Mesothelial cell of epicardium (in vitro differentiated cells): Measurements from ENCODE around the gene PACRG. TPM values are rescaled to one million over a fixed set of nuclear protein-coding genes. Genes with fewer than 3 reads are reported as not detected.

Experiments used
- DNase-seq, 2 experiments: peaks; one replicate each; pipeline ENCODE4 v3.0.0; 2021; ENCODE audit warnings: low spot score in 2 of 2; ENCODE audit not compliant: unreplicated experiment in 2 of 2
- H3K27ac Mint-ChIP-seq: 2 replicates; pipeline ENCODE4 v1.8.0; 2021; ENCODE audit warnings: mixed read lengths
- H3K27me3 Mint-ChIP-seq: 2 replicates; pipeline ENCODE4 v1.8.0; 2021; ENCODE audit warnings: low read depth, mixed read lengths
- H3K36me3 Mint-ChIP-seq: 2 replicates; pipeline ENCODE4 v1.8.0; 2021; ENCODE audit warnings: mixed read lengths
- H3K4me1 Mint-ChIP-seq: 2 replicates; pipeline ENCODE4 v1.8.0; 2021; ENCODE audit warnings: mixed read lengths
- H3K4me3 Mint-ChIP-seq: 2 replicates; pipeline ENCODE4 v1.8.0; 2021; ENCODE audit warnings: mild to moderate bottlenecking, moderate library complexity, mixed read lengths
- H3K9me3 Mint-ChIP-seq: 2 replicates; pipeline ENCODE4 v1.8.0; 2021; ENCODE audit warnings: mixed read lengths
- total RNA-seq: library from RNA; stranded (reverse); gene quantifications from 3 replicates; pipeline ENCODE4 v1.2.1, GENCODE V29; 2021
- TF ChIP-seq, protein P1 (sequence below): fragments of 200-600 bp; sonication (generic); IDR thresholded peaks from one replicate; pipeline ENCODE4 v1.5.0; 2021; ENCODE audit warnings: antibody characterized with exemption; ENCODE audit not compliant: unreplicated experiment

Gene PACRG
- total RNA-seq, 1 donor from 2014 or later = 1.6 TPM

DNA sequence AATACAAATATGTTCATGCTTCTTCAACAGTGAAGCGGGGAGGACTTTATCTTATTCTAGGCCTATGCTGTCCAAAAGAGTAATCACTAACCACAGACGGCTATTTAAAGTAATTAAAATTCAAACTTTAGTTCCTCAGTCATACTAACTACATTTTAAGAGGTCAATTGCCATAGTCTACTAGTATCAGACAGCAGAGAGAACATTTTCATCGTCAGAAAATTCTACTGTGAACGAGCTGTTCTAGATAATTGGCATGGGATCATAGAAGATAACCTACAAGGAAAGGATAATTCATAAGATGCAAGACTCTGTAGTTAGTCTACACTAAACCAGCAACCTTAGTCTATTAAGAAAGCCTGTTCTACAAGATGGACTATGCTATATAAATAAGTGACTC lies 44.6 kb upstream of the PACRG start:
- no peak for DNase-seq
- H3K27ac Mint-ChIP-seq = no peak overlapping the region
- H3K36me3 Mint-ChIP-seq = peaks cover 2% of the 10 kb centered on the region
- H3K27me3 Mint-ChIP-seq = no peaks in the 10 kb centered on the region
- peaks cover 7% of the 10 kb centered on the region for H3K9me3 Mint-ChIP-seq
- TF ChIP-seq, protein P1, sequence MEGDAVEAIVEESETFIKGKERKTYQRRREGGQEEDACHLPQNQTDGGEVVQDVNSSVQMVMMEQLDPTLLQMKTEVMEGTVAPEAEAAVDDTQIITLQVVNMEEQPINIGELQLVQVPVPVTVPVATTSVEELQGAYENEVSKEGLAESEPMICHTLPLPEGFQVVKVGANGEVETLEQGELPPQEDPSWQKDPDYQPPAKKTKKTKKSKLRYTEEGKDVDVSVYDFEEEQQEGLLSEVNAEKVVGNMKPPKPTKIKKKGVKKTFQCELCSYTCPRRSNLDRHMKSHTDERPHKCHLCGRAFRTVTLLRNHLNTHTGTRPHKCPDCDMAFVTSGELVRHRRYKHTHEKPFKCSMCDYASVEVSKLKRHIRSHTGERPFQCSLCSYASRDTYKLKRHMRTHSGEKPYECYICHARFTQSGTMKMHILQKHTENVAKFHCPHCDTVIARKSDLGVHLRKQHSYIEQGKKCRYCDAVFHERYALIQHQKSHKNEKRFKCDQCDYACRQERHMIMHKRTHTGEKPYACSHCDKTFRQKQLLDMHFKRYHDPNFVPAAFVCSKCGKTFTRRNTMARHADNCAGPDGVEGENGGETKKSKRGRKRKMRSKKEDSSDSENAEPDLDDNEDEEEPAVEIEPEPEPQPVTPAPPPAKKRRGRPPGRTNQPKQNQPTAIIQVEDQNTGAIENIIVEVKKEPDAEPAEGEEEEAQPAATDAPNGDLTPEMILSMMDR = no peak
- H3K4me1 Mint-ChIP-seq = peaks cover 19% of the 10 kb centered on the region
- H3K4me3 Mint-ChIP-seq = no peak overlapping the region

DNA sequence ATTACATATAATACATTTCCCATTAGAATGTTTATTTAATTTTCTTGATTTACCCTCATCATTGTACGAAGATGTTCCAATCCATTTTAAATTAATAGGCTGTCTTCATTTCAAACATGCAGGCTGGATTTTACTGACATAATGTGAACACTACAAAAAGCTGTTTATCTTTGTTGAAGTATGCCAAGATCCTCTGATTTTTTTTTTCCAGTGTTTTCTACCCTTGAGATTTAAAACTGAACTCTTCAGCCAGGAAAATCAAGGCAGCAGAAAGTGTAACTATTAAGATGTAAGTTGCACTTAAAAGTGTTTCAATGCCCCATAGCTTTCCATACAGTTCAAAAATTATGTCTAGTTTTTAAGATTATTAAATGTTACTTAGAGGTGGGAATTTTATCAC lies 43.7 kb upstream of the PACRG start:
- TF ChIP-seq, protein P1 = no peak
- Mint-ChIP-seq H3K27ac (no peak overlapping the region), H3K27me3 (no peaks in the 10 kb centered on the region), H3K9me3 (peaks cover 7% of the 10 kb centered on the region), H3K4me1 (peaks cover 26% of the 10 kb centered on the region), H3K4me3 (no peak overlapping the region), H3K36me3 (peaks cover 2% of the 10 kb centered on the region)
- no peak for DNase-seq

DNA sequence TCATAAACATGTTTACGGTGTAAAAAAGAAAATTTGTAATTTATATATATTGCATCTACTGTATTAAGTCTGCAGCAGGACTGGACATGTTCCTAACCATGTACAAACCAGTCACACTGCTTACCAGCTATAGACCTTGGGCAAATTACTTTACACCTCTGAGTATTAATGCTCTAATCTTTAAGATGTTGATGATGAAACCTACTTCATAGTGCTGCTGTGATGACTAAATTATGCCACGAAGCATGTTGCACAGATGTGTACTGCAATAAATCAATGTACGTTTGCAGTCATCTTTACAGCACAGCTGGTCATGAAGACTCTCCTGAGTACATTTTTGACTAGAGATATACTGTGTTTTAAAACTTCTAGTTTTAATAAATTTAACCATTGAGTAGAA lies 42.8 kb upstream of the PACRG start:
- H3K9me3 Mint-ChIP-seq = peaks cover 7% of the 10 kb centered on the region
- peaks cover 27% of the 10 kb centered on the region for H3K4me1 Mint-ChIP-seq
- no peak overlapping the region for H3K4me3 Mint-ChIP-seq
- peaks cover 2% of the 10 kb centered on the region for H3K36me3 Mint-ChIP-seq
- DNase-seq = no peak
- TF ChIP-seq, protein P1 = no peak
- H3K27ac Mint-ChIP-seq = no peak overlapping the region
- no peaks in the 10 kb centered on the region for H3K27me3 Mint-ChIP-seq

DNA sequence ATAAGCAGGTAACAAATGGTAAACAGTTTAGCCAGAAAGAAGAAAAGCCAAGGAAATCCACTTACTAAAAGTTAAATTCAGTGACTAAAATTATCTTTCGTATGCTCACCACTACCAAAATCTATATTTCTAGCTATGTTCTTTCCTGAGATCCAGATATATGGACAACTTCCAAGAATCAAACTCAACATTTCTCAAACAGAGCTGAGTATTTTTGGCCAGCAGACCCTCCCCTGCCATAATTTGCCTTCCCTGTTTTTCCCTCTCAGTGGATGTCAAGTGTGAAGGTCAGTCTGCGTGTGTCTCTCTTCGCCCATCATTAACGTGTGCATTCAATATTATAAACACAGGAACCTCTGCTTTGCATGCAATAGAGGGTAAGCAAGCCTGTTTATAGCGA lies 42.2 kb upstream of the PACRG start:
- no peaks in the 10 kb centered on the region for H3K27me3 Mint-ChIP-seq
- H3K36me3 Mint-ChIP-seq = peaks cover 2% of the 10 kb centered on the region
- H3K4me1 Mint-ChIP-seq = peaks cover 29% of the 10 kb centered on the region
- DNase-seq = no peak
- H3K9me3 Mint-ChIP-seq = peaks cover 7% of the 10 kb centered on the region
- TF ChIP-seq, protein P1 = no peak
- H3K27ac Mint-ChIP-seq = no peak overlapping the region
- H3K4me3 Mint-ChIP-seq = no peak overlapping the region

DNA sequence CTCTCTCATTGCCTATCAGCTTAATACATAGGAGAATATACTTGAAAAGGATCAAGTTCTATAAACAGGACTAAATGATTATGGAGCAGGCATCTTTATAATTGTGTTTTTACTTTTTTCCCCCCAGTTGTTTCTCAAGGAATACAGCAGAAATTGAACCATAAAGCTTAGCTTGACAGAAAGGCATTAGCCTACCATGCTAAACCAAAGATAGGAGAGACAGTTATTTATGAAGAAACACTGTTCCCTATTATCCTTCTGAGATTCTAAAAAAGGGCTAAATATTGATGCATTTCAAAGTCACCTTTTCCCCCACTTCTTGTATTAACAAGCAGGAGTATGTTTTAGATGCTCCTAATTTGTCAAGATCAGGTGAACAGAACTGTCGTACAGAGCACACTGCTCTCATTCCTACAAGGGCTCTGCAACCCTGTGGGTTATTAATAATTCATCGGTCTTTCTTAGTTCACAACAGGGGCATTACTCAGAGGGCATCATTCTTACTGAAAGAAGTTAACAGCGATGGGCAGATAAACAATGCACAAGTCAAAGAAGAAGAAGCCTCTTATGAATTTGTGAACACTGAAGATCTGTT lies 38.9 kb upstream of the PACRG start:
- DNase-seq = no peak
- Mint-ChIP-seq H3K36me3 (peaks cover 2% of the 10 kb centered on the region), H3K27me3 (no peaks in the 10 kb centered on the region), H3K4me1 (peaks cover 23% of the 10 kb centered on the region), H3K9me3 (peaks cover 4% of the 10 kb centered on the region), H3K4me3 (no peak overlapping the region), H3K27ac (no peak overlapping the region)
- TF ChIP-seq, protein P1 = no peak

DNA sequence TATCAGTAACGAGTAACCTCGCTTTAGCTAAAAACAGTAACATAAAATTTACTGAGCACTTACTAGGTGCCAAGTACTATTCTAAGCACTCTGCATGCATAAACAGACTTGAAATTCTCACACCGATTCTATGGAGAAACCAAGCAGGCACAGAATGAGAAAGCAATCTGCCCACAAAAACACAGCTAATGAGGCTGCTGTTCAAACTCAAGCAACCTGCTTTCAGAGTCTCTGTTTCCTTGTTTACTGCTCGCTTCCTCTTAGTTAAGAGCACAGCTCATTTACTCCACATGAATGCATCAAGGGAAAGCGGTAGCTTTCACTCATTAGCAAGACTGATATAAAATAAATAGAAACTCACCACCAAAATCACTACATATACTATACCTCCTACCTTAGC lies 37.6 kb upstream of the PACRG start:
- H3K27me3 Mint-ChIP-seq = no peaks in the 10 kb centered on the region
- H3K4me3 Mint-ChIP-seq = no peak overlapping the region
- H3K27ac Mint-ChIP-seq = no peak overlapping the region
- peaks cover 4% of the 10 kb centered on the region for H3K9me3 Mint-ChIP-seq
- H3K4me1 Mint-ChIP-seq = peaks cover 23% of the 10 kb centered on the region
- no peak for DNase-seq
- TF ChIP-seq, protein P1 = no peak
- H3K36me3 Mint-ChIP-seq = peaks cover 2% of the 10 kb centered on the region
